Fibroblast of pulmonary artery (primary cell): ENCODE data around the gene SNX30.

ENCODE experiments used
- DNase-seq: peaks from one replicate; pipeline ENCODE4 v3.0.0-alpha.2; 2010; ENCODE audit warnings: low read depth
- H3K4me3 ChIP-seq: replicated peaks from 2 replicates; pipeline ENCODE4 v1.5.1; 2011; ENCODE audit warnings: low read depth, mild to moderate bottlenecking, control low read depth, low read length, moderate library complexity
- CTCF ChIP-seq: IDR thresholded peaks from 2 replicates; pipeline ENCODE4 v1.5.1; 2011; ENCODE audit warnings: mild to moderate bottlenecking, control low read depth, low read length, inconsistent platforms; ENCODE audit errors: missing control alignments

The SNX30 gene

GRCh38 chr9:112815868-112816267 lies 65.3 kb downstream of the SNX30 start:
- H3K4me3 ChIP-seq = no peak overlapping the region
- TF ChIP-seq CTCF = no peak
- DNase-seq = no peak

GRCh38 chr9:112817860-112818203 lies 67.3 kb downstream of the SNX30 start:
- DNase-seq = no peak
- no peak for TF ChIP-seq CTCF
- H3K4me3 ChIP-seq = no peak overlapping the region

- TF ChIP-seq CTCF = peak; percentile 74
- DNase-seq = peak; percentile 84
- H3K4me3 ChIP-seq = no peak overlapping the region
Measured at GRCh38 chr9:112819635-112820496, 69.3 kb downstream of the SNX30 start.

GRCh38 chr9:112820881-112821280 lies 70.3 kb downstream of the SNX30 start:
- no peak for TF ChIP-seq CTCF
- no peak overlapping the region for H3K4me3 ChIP-seq
- peak; percentile 60 for DNase-seq

GRCh38 chr9:112822618-112823017 lies 72.1 kb downstream of the SNX30 start:
- TF ChIP-seq CTCF = no peak
- no peak overlapping the region for H3K4me3 ChIP-seq
- no peak for DNase-seq

- DNase-seq = no peak
- H3K4me3 ChIP-seq = no peak overlapping the region
- no peak for TF ChIP-seq CTCF
Measured at GRCh38 chr9:112823257-112823656, 72.7 kb downstream of the SNX30 start.
